ENCODE measurements around the gene VGLL3. TPM values are rescaled to one million over a fixed set of nuclear protein-coding genes. Genes with fewer than 3 reads are reported as not detected.

Gene VGLL3
- total RNA-seq, 2 experiments from 2014 or later: not detected

Other genes with a start within 250 kb of the VGLL3 start
- gene CHMP2B, start 236.2 kb upstream of the VGLL3 start, total RNA-seq: 10 to 100 TPM; 30.5 to 34.5 TPM

All from activated naive CD8-positive, alpha-beta T cell treated with anti-CD3 and anti-CD28 coated beads for 36 hours (primary cell).